HL-60 (cell line): ENCODE results near the gene TSPAN31.

ENCODE experiments used
- GABPA ChIP-seq: IDR thresholded peaks from 2 replicates; pipeline ENCODE4 v1.6.1; 2012; ENCODE audit warnings: low read depth
- POLR2AphosphoS5 ChIP-seq: IDR thresholded peaks from 2 replicates; pipeline ENCODE4 v1.6.1; 2012; ENCODE audit warnings: low read depth
- TF ChIP-seq, protein P1 (sequence below): IDR thresholded peaks from one replicate; pipeline ENCODE4 v1.5.1; 2011; ENCODE audit warnings: low read length, control low read depth, inconsistent platforms; ENCODE audit not compliant: insufficient read depth
- TF ChIP-seq, protein P2 (sequence below): IDR thresholded peaks from 2 replicates; pipeline ENCODE4 v1.6.1; 2012; ENCODE audit warnings: low read depth; ENCODE audit not compliant: insufficient replicate concordance

DNA sequence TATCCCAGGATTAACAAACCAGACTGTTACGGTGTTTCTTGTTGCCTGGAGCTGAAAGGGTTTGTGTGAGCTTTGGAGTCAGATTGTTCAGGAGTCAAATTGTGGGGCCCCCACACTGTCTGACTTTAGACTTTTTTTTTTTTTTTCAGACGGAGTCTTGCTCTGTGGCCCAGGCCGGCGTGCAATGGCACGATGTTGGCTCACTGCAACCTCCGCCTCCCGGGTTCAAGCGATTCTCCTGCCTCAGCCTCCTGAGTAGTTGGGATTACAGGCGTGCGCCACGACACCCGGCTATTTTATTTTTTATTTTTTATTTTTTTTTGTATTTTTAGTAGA, 38.6 kb downstream of the TSPAN31 start:
- TF ChIP-seq GABPA (no peak), POLR2AphosphoS5 (no peak)
- TF ChIP-seq, protein P1, sequence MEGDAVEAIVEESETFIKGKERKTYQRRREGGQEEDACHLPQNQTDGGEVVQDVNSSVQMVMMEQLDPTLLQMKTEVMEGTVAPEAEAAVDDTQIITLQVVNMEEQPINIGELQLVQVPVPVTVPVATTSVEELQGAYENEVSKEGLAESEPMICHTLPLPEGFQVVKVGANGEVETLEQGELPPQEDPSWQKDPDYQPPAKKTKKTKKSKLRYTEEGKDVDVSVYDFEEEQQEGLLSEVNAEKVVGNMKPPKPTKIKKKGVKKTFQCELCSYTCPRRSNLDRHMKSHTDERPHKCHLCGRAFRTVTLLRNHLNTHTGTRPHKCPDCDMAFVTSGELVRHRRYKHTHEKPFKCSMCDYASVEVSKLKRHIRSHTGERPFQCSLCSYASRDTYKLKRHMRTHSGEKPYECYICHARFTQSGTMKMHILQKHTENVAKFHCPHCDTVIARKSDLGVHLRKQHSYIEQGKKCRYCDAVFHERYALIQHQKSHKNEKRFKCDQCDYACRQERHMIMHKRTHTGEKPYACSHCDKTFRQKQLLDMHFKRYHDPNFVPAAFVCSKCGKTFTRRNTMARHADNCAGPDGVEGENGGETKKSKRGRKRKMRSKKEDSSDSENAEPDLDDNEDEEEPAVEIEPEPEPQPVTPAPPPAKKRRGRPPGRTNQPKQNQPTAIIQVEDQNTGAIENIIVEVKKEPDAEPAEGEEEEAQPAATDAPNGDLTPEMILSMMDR, result no peak
- TF ChIP-seq, protein P2, sequence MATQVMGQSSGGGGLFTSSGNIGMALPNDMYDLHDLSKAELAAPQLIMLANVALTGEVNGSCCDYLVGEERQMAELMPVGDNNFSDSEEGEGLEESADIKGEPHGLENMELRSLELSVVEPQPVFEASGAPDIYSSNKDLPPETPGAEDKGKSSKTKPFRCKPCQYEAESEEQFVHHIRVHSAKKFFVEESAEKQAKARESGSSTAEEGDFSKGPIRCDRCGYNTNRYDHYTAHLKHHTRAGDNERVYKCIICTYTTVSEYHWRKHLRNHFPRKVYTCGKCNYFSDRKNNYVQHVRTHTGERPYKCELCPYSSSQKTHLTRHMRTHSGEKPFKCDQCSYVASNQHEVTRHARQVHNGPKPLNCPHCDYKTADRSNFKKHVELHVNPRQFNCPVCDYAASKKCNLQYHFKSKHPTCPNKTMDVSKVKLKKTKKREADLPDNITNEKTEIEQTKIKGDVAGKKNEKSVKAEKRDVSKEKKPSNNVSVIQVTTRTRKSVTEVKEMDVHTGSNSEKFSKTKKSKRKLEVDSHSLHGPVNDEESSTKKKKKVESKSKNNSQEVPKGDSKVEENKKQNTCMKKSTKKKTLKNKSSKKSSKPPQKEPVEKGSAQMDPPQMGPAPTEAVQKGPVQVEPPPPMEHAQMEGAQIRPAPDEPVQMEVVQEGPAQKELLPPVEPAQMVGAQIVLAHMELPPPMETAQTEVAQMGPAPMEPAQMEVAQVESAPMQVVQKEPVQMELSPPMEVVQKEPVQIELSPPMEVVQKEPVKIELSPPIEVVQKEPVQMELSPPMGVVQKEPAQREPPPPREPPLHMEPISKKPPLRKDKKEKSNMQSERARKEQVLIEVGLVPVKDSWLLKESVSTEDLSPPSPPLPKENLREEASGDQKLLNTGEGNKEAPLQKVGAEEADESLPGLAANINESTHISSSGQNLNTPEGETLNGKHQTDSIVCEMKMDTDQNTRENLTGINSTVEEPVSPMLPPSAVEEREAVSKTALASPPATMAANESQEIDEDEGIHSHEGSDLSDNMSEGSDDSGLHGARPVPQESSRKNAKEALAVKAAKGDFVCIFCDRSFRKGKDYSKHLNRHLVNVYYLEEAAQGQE, result no peak
